ENCODE measurements around the gene HSPB2. TPM values are rescaled to one million over a fixed set of nuclear protein-coding genes. Genes with fewer than 3 reads are reported as not detected.
A peak's percentile ranks its signal among the peaks of the same experiment; 100 is the strongest.

Gene HSPB2
- total RNA-seq, 1 experiment from 2014 or later: 0.28 TPM

DNA sequence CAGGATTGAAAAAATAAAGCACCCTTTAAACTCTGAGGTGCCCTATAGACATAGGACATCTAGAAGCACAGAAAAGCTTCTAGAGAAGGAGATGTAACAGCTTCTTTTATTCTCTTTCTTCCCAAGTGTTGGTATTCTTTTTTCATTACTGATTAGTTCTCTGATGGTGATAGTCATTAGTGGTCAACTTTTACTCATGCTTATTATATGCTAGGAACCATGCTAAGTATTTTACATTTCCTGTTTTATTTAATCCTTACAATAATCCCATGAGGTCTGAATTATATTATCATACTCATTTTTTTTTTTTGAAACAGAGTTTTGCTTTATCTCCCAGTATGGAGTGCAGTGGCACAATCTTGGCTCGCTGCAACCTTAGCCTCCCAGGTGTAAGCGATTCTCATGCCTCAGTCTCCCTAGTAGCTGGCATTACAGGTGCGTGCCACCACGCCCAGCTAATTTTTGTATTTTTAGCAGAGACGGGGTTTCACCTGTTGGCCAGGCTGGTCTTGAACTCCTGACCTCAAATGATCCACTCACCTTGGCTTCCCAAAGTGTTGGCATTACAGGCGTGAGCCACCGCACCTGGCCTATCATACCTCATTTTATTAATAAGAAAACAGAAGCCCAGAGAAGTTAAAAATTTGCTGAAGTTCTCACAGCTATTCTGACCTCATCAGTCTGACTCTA, 9.2 kb downstream of the HSPB2 start:
- H3K27ac ChIP-seq: no peak overlapping the region
- BruUV-seq (replicated peaks): no TSS peak

DNA sequence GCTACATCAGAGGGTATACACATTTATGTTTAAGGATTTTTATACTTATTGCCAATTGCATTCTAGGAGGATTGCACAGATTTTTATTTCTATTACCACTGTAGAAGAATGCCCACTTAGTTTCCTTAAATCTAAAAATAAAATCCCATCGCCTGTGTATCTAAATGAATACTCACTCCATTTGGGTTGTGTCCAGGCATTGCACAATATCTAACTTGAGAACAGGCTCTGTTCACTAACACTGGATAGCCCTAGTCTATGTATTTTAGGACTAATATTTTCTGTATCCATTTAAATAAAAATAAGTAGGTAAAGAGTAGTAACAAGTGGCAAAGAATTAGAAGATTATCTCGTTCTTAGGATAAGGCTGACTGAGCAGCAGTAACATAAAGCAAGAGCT, 10.3 kb downstream of the HSPB2 start:
- POLR2A ChIA-PET (ENCODE audit: unreplicated experiment): no interaction called here
- Histone ChIP-seq H4K20me1 (ENCODE audit: insufficient read depth) (no peaks in the 10 kb centered on the region), H3K9me2 (ENCODE audit: insufficient read depth) (no peaks in the 10 kb centered on the region), H2AFZ (peak overlapping the region; percentile 36; the same call in 1 of the 2 replicates), H3K4me3 (no peak overlapping the region), H3K79me2 (ENCODE audit: low read depth) (no peaks in the 10 kb centered on the region), H3K4me2 (peak overlapping the region; percentile 24), H3K36me3 (ENCODE audit: low read depth) (no peaks in the 10 kb centered on the region), H3F3A (ENCODE audit: insufficient read depth, low read depth) (peaks cover 42% of the 10 kb centered on the region), H3K4me1 (replicated peaks; ENCODE audit: insufficient read depth) (peaks cover 49% of the 10 kb centered on the region), H3K27me3 (ENCODE audit: insufficient read depth, low read depth) (no peaks in the 10 kb centered on the region), H3K9me3 (ENCODE audit: insufficient read depth, low read depth) (no peaks in the 10 kb centered on the region), H3K27ac (peak overlapping the region; percentile 30)
- peak in 1 of 2 experiments; percentile 60 for DNase-seq
- no peak for TF ChIP-seq EZH2 (IDR thresholded peaks at IDR 0.05; ENCODE audit: low read depth)
- TF ChIP-seq, protein P1, sequence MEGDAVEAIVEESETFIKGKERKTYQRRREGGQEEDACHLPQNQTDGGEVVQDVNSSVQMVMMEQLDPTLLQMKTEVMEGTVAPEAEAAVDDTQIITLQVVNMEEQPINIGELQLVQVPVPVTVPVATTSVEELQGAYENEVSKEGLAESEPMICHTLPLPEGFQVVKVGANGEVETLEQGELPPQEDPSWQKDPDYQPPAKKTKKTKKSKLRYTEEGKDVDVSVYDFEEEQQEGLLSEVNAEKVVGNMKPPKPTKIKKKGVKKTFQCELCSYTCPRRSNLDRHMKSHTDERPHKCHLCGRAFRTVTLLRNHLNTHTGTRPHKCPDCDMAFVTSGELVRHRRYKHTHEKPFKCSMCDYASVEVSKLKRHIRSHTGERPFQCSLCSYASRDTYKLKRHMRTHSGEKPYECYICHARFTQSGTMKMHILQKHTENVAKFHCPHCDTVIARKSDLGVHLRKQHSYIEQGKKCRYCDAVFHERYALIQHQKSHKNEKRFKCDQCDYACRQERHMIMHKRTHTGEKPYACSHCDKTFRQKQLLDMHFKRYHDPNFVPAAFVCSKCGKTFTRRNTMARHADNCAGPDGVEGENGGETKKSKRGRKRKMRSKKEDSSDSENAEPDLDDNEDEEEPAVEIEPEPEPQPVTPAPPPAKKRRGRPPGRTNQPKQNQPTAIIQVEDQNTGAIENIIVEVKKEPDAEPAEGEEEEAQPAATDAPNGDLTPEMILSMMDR (conservative IDR thresholded peaks at IDR 0.05): no peak
- intact Hi-C loops (cut with micrococcal nuclease; ENCODE audit: unreplicated experiment): no loop called here
- BruUV-seq (replicated peaks): no TSS peak
- CTCF ChIA-PET: no interaction called here

More for the DNA sequence above, 9.2 kb downstream of the HSPB2 start:
- Histone ChIP-seq H3K9me2 (ENCODE audit: insufficient read depth) (peaks cover 3% of the 10 kb centered on the region; the same call in 1 of the 2 replicates), H3K79me2 (ENCODE audit: low read depth) (no peaks in the 10 kb centered on the region), H3K27me3 (ENCODE audit: insufficient read depth, low read depth) (no peaks in the 10 kb centered on the region), H3K36me3 (ENCODE audit: low read depth) (no peaks in the 10 kb centered on the region), H3K4me1 (replicated peaks; ENCODE audit: insufficient read depth) (peaks cover 46% of the 10 kb centered on the region), H3K4me2 (no peak overlapping the region), H3K4me3 (no peak overlapping the region), H3F3A (ENCODE audit: insufficient read depth, low read depth) (peaks cover 38% of the 10 kb centered on the region), H4K20me1 (ENCODE audit: insufficient read depth) (no peaks in the 10 kb centered on the region), H2AFZ (no peak overlapping the region), H3K9me3 (ENCODE audit: insufficient read depth, low read depth) (no peaks in the 10 kb centered on the region)
- no peak for DNase-seq
- intact Hi-C loops (cut with micrococcal nuclease; ENCODE audit: unreplicated experiment): no loop called here
- CTCF ChIA-PET: no interaction called here
- POLR2A ChIA-PET (ENCODE audit: unreplicated experiment): no interaction called here
- TF ChIP-seq, protein P1 (conservative IDR thresholded peaks at IDR 0.05): no peak
- TF ChIP-seq EZH2 (IDR thresholded peaks at IDR 0.05; ENCODE audit: low read depth): no peak

DNA sequence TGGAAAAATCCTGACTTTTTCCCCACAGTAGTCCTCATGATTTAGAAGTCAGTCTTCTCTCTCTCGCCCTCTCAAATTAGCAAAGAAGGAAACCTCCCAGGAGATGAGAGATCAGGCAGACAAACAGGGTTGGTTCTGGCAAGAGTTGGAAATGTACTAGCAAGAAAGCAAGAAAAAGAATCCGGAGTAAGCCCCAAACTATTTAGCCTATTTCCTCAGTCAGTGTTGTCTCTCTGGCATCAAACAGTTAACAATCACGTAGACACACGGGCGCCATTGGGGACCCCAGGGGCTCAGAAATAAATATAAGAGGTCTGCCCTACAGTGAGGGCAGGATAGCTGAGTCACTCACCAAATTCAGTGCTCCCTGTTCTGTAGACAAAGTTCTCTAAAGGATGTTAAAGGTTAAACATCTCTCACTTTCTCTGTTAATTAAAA, 10.8 kb downstream of the HSPB2 start:
- no TSS peak for BruUV-seq (replicated peaks)
- peak overlapping the region; percentile 30 for H3K27ac ChIP-seq
- H3F3A ChIP-seq (ENCODE audit: insufficient read depth, low read depth): peaks cover 36% of the 10 kb centered on the region
- H3K9me3 ChIP-seq (ENCODE audit: insufficient read depth, low read depth): no peaks in the 10 kb centered on the region
- peak overlapping the region; percentile 24 for H3K4me2 ChIP-seq
- ChIA-PET POLR2A (ENCODE audit: unreplicated experiment) (no interaction called here), CTCF (no interaction called here)
- H3K4me3 ChIP-seq: no peak overlapping the region
- no peak for TF ChIP-seq EZH2 (IDR thresholded peaks at IDR 0.05; ENCODE audit: low read depth)
- TF ChIP-seq, protein P1 (conservative IDR thresholded peaks at IDR 0.05): no peak
- no peaks in the 10 kb centered on the region for H3K36me3 ChIP-seq (ENCODE audit: low read depth)
- H4K20me1 ChIP-seq (ENCODE audit: insufficient read depth): no peaks in the 10 kb centered on the region
- intact Hi-C loops (cut with micrococcal nuclease; ENCODE audit: unreplicated experiment): no loop called here
- H3K4me1 ChIP-seq (replicated peaks; ENCODE audit: insufficient read depth): peaks cover 46% of the 10 kb centered on the region
- H2AFZ ChIP-seq: peak overlapping the region; percentile 36; the same call in 1 of the 2 replicates
- no peaks in the 10 kb centered on the region for H3K79me2 ChIP-seq (ENCODE audit: low read depth)
- no peak for DNase-seq
- no peaks in the 10 kb centered on the region for H3K9me2 ChIP-seq (ENCODE audit: insufficient read depth)
- H3K27me3 ChIP-seq (ENCODE audit: insufficient read depth, low read depth): no peaks in the 10 kb centered on the region

All from PC-9 (cell line).